Measurements from ENCODE around the gene POU6F2. TPM values are rescaled to one million over a fixed set of nuclear protein-coding genes. Genes with fewer than 3 reads are reported as not detected.

Gene POU6F2
- total RNA-seq, 6 experiments from 2014 or later, result 0.12 to 2.1 (median 0.64) TPM; not detected in 2

DNA sequence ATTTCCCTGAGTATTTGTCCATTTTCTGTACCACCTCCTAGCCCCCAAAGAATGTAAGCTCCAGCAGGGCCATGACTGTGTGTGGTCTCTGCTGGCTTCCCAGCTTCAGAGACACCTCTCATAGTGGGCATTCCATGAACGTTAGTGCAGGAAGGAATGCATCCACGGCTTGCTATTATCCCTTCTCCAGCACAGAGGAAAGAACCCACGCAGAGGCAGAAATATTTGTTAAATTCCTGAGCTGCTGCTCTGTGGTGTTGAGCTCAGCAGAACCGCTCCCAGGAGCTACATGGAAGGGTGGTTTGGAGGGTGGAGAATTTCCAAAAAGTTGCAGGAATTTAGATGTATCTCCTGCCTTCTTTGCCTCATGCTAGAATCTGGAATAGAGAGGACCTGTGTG, 275.2 kb downstream of the POU6F2 start:
- ATAC-seq (no peak), DNase-seq (no peak)
- H3K36me3 ChIP-seq, result no peaks in the 10 kb centered on the region
- no peak overlapping the region for H3K27ac ChIP-seq
- 25% methylated on average over 4 of the region's 4 CpGs for WGBS (ENCODE audit: insufficient coverage, low coverage, low lambda C conversion rate, missing lambda C conversion rate)
- no peaks in the 10 kb centered on the region for H3K27me3 ChIP-seq
- intact Hi-C loops (cut with DNase I), result no loop called here
- H3K9me3 ChIP-seq, result no peaks in the 10 kb centered on the region
- H3K4me3 ChIP-seq, result no peak overlapping the region
- TF ChIP-seq, protein P1, sequence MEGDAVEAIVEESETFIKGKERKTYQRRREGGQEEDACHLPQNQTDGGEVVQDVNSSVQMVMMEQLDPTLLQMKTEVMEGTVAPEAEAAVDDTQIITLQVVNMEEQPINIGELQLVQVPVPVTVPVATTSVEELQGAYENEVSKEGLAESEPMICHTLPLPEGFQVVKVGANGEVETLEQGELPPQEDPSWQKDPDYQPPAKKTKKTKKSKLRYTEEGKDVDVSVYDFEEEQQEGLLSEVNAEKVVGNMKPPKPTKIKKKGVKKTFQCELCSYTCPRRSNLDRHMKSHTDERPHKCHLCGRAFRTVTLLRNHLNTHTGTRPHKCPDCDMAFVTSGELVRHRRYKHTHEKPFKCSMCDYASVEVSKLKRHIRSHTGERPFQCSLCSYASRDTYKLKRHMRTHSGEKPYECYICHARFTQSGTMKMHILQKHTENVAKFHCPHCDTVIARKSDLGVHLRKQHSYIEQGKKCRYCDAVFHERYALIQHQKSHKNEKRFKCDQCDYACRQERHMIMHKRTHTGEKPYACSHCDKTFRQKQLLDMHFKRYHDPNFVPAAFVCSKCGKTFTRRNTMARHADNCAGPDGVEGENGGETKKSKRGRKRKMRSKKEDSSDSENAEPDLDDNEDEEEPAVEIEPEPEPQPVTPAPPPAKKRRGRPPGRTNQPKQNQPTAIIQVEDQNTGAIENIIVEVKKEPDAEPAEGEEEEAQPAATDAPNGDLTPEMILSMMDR (IDR thresholded peaks at IDR 0.05), result no peak
- no peak for TF ChIP-seq POLR2A (IDR thresholded peaks at IDR 0.05)
- H3K4me1 ChIP-seq, result no peaks in the 10 kb centered on the region

DNA sequence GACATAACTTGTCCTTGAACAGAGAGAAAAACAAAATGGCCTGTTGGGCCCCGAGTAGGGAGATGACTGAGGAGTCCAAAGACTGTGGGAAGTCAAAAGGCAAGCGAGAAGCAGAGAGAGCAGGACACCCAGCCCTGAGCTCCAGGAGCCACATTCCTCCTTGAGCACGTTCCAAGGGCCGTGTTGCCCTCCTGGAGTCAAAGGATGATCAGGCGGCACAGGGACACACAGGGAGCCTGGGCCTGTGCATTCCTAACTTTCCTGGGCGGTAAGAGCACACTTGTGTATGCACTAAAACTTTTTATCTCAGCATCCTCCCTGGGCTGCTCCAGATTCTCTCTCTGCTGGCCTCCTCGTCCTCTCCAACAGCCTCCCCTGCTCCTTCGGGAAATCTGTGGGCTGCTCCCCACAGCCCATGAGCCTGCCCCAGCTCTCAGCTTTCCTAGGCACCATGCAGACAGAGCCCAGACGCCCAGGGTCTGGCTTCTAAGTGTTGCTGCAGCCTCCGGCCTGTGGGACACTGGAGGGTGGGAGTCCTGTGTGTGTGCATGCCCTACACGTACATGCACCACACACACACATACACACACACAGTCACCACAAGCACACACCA, 281.8 kb downstream of the POU6F2 start:
- Histone ChIP-seq H3K27me3 (no peaks in the 10 kb centered on the region), H3K4me1 (no peaks in the 10 kb centered on the region), H3K36me3 (no peaks in the 10 kb centered on the region), H3K4me3 (no peak overlapping the region), H3K27ac (no peak overlapping the region), H3K9me3 (no peaks in the 10 kb centered on the region)
- whole genome bisulfite sequencing (ENCODE audit: insufficient coverage, low coverage, low lambda C conversion rate, missing lambda C conversion rate), result 79% methylated on average over 6 of the region's 11 CpGs
- DNase-seq (no peak), ATAC-seq (no peak)
- no peak for TF ChIP-seq POLR2A (IDR thresholded peaks at IDR 0.05)
- TF ChIP-seq, protein P1 (IDR thresholded peaks at IDR 0.05), result no peak
- intact Hi-C loops (cut with DNase I), result no loop called here

DNA sequence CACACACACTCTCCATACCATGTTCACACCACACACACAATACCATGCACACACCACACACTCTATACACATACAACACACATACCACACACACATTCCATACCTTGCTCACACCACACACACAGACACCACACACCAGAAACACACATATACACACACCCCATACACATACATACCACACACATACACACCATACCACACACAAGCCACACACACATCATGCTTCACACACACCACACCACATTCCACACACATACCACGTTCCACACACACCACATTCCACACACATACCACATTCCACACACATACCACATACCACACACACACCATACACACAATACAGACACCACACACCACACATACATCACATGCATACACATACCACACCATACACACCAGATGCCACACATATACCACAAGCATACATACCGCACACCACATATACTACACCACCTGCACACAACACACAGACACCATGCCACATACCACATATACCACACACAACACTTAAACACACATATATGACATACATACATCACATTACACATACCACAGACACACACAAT, 282.7 kb downstream of the POU6F2 start:
- WGBS (ENCODE audit: insufficient coverage, low coverage, low lambda C conversion rate, missing lambda C conversion rate), result 86% methylated on average over 2 of the region's 2 CpGs
- Histone ChIP-seq H3K27me3 (no peaks in the 10 kb centered on the region), H3K4me3 (no peak overlapping the region), H3K27ac (no peak overlapping the region), H3K36me3 (no peaks in the 10 kb centered on the region), H3K4me1 (no peaks in the 10 kb centered on the region), H3K9me3 (no peaks in the 10 kb centered on the region)
- no peak for ATAC-seq
- intact Hi-C loops (cut with DNase I), result no loop called here
- TF ChIP-seq POLR2A (IDR thresholded peaks at IDR 0.05), result no peak
- TF ChIP-seq, protein P1 (IDR thresholded peaks at IDR 0.05), result no peak
- no peak for DNase-seq

DNA sequence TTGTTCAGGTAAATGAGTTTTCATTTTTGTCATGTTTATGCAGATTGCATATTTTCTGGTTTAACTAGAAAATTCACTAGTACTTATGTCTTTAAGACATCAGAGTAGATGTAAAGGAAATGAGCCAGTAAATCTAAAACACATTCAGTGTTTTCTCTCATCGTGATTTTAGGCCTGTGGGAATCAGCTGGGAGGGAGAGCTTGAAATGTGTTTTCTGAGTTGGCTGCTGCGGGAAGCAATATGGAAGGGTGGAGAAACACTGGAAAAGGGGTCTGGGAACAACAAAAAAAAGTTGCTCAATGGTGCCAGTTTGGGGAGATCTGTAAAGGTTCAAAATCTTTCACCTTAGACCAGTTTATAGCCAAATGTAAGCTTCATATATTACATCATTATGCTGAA, 284.1 kb downstream of the POU6F2 start:
- DNase-seq (no peak), ATAC-seq (no peak)
- intact Hi-C loops (cut with DNase I), result no loop called here
- no peak overlapping the region for H3K27ac ChIP-seq
- TF ChIP-seq, protein P1 (IDR thresholded peaks at IDR 0.05), result no peak
- TF ChIP-seq POLR2A (IDR thresholded peaks at IDR 0.05), result no peak
- H3K4me1 ChIP-seq, result no peaks in the 10 kb centered on the region
- no peaks in the 10 kb centered on the region for H3K27me3 ChIP-seq
- H3K4me3 ChIP-seq, result no peak overlapping the region
- H3K36me3 ChIP-seq, result no peaks in the 10 kb centered on the region
- no peaks in the 10 kb centered on the region for H3K9me3 ChIP-seq
- 88% methylated on average over 2 of the region's 2 CpGs for WGBS (ENCODE audit: insufficient coverage, low coverage, low lambda C conversion rate, missing lambda C conversion rate)

All from right lobe of liver (tissue), 6 donors.